Erythroblast (primary cell): ENCODE results near the gene SEMA3A.

ENCODE experiments used
- GATA1 ChIP-seq: IDR thresholded peaks from 2 replicates; pipeline ENCODE4 v1.6.1; 2011; ENCODE audit warnings: low read depth, mild to moderate bottlenecking, control low read depth, low read length, moderate library complexity
- POLR2A ChIP-seq: IDR thresholded peaks from 2 replicates; pipeline ENCODE4 v1.6.1; 2011; ENCODE audit warnings: mild to moderate bottlenecking, low read length

GRCh38 chr7:84009051-84009450 is 185.5 kb downstream of the SEMA3A start:
- no peak for TF ChIP-seq POLR2A
- no peak for TF ChIP-seq GATA1
